Measurements from ENCODE around the gene ABCC6.

The ABCC6 gene

GRCh38 chr16:16171332-16171919, 51.9 kb downstream of the ABCC6 start:
- no peak for TF ChIP-seq CTCF (IDR thresholded peaks at IDR 0.05)
- Histone ChIP-seq H3K27ac (no peak overlapping the region), H3K27me3 (no peaks in the 10 kb centered on the region), H3K36me3 (peaks cover 71% of the 10 kb centered on the region), H3K4me1 (ENCODE audit: control insufficient read depth in 1 of 2, insufficient read depth in 1 of 2, low read depth in 1 of 2, low read length in 1 of 2) (no peaks in the 10 kb centered on the region), H3K4me3 (ENCODE audit: low read depth in 1 of 2, low read length in 1 of 2) (no peak overlapping the region), H3K9me3 (no peaks in the 10 kb centered on the region)

- TF ChIP-seq CTCF (IDR thresholded peaks at IDR 0.05): no peak
- no peaks in the 10 kb centered on the region for H3K9me3 ChIP-seq
- H3K4me1 ChIP-seq (ENCODE audit: control insufficient read depth in 1 of 2, insufficient read depth in 1 of 2, low read depth in 1 of 2, low read length in 1 of 2): no peaks in the 10 kb centered on the region
- H3K4me3 ChIP-seq (ENCODE audit: low read depth in 1 of 2, low read length in 1 of 2): no peak overlapping the region
- H3K36me3 ChIP-seq: peaks cover 74% of the 10 kb centered on the region
- no peaks in the 10 kb centered on the region for H3K27me3 ChIP-seq
- H3K27ac ChIP-seq: no peak overlapping the region
These were observed 53.7 kb downstream of the ABCC6 start for GRCh38 chr16:16169615-16170014.

- Histone ChIP-seq H3K9me3 (no peaks in the 10 kb centered on the region), H3K4me1 (ENCODE audit: control insufficient read depth in 1 of 2, insufficient read depth in 1 of 2, low read depth in 1 of 2, low read length in 1 of 2) (no peaks in the 10 kb centered on the region), H3K27me3 (no peaks in the 10 kb centered on the region), H3K27ac (no peak overlapping the region), H3K4me3 (ENCODE audit: low read depth in 1 of 2, low read length in 1 of 2) (no peak overlapping the region), H3K36me3 (peaks cover 73% of the 10 kb centered on the region)
- no peak for TF ChIP-seq CTCF (IDR thresholded peaks at IDR 0.05)
These were observed 54.9 kb downstream of the ABCC6 start for GRCh38 chr16:16168431-16168830.

- Histone ChIP-seq H3K27me3 (no peaks in the 10 kb centered on the region), H3K9me3 (no peaks in the 10 kb centered on the region), H3K36me3 (peaks cover 70% of the 10 kb centered on the region), H3K27ac (no peak overlapping the region), H3K4me3 (ENCODE audit: low read depth in 1 of 2, low read length in 1 of 2) (no peak overlapping the region), H3K4me1 (ENCODE audit: control insufficient read depth in 1 of 2, insufficient read depth in 1 of 2, low read depth in 1 of 2, low read length in 1 of 2) (no peaks in the 10 kb centered on the region)
- TF ChIP-seq CTCF (IDR thresholded peaks at IDR 0.05): no peak
These were observed 55.4 kb downstream of the ABCC6 start for GRCh38 chr16:16167927-16168326.

GRCh38 chr16:16166949-16167348, 56.3 kb downstream of the ABCC6 start:
- no peak for TF ChIP-seq CTCF (IDR thresholded peaks at IDR 0.05)
- H3K27me3 ChIP-seq: no peaks in the 10 kb centered on the region
- H3K4me3 ChIP-seq (ENCODE audit: low read depth in 1 of 2, low read length in 1 of 2): no peak overlapping the region
- H3K9me3 ChIP-seq: no peaks in the 10 kb centered on the region
- no peaks in the 10 kb centered on the region for H3K4me1 ChIP-seq (ENCODE audit: control insufficient read depth in 1 of 2, insufficient read depth in 1 of 2, low read depth in 1 of 2, low read length in 1 of 2)
- H3K36me3 ChIP-seq: peaks cover 73% of the 10 kb centered on the region
- H3K27ac ChIP-seq: no peak overlapping the region

GRCh38 chr16:16166085-16166484, 57.2 kb downstream of the ABCC6 start:
- Histone ChIP-seq H3K36me3 (peaks cover 74% of the 10 kb centered on the region), H3K27ac (no peak overlapping the region), H3K9me3 (no peaks in the 10 kb centered on the region), H3K27me3 (no peaks in the 10 kb centered on the region), H3K4me3 (ENCODE audit: low read depth in 1 of 2, low read length in 1 of 2) (no peak overlapping the region), H3K4me1 (ENCODE audit: control insufficient read depth in 1 of 2, insufficient read depth in 1 of 2, low read depth in 1 of 2, low read length in 1 of 2) (no peaks in the 10 kb centered on the region)
- TF ChIP-seq CTCF (IDR thresholded peaks at IDR 0.05): no peak
